HG03103 (cell line): ENCODE measurements around the gene ZSCAN18.

Experiments
- ATAC-seq: cut with Tn5 transposase; IDR thresholded peaks from one replicate; pipeline ENCODE4 v1.9.1; 2021; ENCODE audit warnings: low read depth; ENCODE audit not compliant: unreplicated experiment

The ZSCAN18 gene

DNA sequence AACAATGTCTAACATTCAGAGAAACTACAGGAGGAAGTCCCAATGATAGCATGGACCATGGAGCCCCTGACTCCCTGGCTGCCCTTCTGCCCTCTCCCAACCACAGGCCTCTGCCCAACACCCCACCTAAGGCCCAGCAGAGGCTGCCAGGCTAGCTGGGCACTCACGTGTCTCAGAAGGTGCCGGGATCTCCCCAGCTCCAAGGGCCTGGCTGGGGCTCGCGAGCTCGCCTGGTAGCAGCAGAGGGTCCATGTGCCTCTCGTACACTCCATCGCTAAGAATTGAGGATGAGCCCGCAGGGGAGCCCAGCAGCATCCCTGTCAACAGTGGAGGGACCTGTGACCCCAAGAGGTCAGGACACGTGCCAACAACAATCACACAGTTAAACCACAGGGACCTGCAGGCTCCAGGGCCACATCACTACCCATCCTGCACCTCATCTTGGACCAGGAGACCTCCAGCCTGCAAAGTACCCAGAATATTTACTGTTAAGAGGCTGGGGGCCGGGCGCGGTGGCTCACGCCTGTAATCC is 9.4 kb downstream of the ZSCAN18 start:
- no peak for ATAC-seq

DNA sequence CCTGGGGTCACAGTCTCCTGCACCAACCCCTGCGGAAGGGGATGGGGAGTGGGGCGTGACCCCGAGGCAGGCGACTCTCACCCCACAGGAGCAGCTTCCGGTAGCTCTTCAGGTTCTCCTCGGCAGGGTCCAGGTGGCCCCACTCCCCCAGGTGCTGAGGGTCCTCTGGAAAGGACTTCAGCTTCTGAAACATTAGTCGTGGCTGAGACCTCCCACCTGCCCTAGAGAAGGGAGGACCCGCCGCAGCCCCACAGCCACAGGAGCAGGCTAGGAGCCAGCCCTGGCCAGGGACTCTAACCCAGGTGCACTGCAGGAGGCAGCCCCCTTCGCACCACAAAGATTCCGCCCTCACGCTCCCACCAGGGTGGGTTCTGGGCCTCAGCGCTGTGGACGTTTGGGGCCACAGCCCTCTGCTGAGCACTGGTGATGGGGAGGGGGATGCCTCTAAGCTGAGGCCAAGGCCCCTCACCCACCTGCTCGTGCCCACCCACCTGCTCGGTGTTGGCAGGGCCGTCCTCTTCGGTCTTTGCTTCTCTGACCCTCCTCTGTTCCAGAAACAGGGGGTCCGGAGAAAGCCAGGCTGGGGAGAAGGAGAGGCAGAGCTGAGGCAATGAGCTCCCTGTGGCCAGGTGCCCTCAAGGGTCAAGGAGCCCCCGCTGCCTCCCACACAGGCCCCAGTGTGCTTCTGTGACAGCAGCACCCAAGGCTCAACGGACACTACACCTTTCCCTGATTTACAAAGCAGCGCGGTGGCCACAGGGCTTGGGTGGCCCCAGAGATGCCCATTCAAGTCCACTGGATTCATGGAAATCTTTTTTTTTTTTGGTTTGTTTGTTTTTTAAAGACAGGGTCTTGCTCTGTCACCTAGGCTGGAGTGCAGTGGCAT is 11.0 kb downstream of the ZSCAN18 start:
- ATAC-seq: no peak

DNA sequence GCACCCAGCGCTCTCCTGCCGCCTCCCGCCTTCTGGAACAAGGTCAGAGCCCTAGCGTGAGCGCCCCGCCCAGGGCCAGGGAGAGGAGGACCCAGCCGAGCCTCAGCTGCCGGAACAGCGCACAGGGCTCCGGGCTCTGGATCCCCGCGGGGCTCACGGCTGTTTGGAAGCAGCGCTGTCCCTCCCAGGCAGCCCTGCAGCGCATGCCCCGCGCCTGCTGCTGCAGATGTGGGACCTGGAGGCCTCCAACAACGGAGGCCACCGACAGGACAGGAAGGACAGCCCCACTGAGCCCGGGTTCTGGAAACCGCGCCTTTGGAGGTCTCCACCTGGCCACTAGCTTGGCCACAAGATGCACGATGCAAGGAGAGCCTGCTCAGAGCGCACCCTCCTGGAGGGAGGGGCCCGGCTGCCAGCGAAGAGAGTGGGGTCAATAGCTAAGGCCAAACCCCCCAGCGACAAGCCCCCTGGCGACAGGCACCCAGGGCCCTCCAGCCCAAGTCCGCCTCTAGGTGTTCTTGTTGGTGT is 12.6 kb downstream of the ZSCAN18 start:
- no peak for ATAC-seq

DNA sequence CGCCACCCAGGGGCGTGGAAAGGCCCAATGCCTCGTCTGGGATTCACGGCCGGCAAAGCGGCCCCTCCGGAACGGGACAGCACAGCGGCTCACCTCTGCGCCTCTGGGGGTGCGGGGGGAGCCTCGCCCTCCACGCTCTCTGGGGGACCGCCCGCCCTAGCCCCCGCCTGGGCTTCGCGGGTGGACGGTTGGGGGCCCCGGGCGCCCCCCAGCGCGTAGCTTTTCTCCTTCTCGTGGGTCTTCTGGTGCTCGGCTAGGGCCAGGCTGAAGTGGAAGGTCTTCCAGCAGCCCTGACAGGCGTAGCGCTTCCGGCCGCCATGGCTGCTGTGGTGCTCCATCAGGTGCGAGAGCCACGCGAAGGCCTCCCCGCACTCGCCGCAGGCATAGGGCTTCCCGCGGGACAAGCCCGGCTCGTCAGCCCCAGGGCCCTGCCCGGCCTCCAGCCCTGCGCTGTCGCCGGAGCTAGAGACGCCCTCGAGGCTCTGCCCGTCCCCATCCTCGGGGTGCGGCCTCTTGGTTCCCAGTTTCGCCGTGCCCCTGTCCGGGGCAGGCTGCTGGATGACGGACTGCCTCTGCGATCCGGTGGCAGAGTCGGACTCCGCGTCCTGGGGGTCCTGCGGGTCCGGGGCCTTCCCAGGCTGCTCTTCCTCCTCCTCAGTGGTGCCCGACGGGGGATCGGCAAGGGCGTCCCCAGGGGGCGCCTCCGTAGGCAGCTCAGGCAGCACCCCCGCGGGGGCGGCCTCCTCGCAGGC is 13.3 kb downstream of the ZSCAN18 start:
- ATAC-seq: no peak

DNA sequence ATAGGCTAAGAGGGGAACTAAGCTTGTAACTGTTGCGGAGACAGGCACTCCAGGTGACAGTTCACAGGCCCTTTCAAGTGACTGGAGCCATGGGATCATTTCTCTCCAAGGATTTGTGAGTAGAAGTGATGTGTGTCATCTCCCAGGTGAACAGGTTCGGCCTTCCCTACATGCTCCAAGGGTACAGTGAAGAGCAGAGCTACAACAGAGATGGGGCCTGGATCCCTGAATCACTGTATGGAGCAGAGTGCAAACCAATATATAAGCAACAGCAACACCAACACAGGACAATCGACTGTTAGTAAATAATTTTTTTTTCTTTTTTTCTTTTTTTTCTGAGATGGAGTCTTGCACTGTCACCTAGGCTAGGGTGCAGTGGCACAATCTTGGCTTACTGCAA is 15.0 kb downstream of the ZSCAN18 start:
- no peak for ATAC-seq

DNA sequence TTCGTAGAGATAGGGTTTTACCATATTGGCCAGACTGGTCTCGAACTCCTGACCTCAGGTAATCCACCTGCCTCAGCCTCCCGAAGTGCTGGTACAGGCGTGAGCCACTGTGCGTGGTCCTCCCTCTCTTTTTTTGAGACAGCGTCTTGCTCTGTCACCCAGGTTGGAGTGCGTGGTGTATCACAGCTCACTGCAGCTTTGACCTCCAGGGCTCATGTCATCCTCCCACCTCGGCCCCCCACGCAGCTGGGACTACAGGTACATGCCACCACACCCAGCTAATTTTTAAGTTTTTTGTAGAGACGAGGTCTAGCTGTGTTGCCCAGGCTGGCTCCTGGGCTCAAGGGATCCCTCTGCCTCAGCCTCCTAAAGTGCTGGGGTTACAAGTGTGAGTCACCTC is 18.2 kb downstream of the ZSCAN18 start:
- no peak for ATAC-seq

DNA sequence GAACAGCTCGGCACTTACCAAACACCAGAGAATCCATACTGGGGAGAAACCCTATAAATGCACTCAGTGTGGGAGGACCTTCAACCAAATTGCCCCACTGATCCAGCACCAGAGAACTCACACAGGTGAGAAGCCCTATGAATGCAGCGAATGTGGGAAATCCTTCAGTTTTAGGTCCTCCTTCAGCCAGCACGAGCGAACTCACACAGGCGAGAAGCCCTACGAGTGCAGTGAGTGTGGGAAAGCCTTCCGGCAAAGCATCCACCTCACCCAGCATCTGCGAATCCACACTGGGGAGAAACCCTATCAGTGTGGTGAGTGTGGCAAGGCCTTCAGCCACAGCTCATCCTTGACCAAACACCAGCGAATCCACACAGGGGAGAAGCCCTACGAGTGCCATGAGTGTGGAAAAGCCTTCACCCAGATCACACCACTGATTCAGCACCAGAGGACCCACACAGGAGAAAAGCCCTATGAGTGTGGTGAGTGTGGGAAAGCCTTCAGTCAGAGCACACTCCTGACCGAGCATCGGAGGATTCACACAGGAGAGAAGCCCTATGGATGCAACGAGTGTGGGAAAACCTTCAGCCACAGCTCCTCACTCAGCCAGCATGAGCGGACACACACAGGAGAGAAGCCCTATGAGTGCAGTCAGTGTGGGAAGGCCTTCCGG is 30.7 kb downstream of the ZSCAN18 start:
- ATAC-seq: no peak

DNA sequence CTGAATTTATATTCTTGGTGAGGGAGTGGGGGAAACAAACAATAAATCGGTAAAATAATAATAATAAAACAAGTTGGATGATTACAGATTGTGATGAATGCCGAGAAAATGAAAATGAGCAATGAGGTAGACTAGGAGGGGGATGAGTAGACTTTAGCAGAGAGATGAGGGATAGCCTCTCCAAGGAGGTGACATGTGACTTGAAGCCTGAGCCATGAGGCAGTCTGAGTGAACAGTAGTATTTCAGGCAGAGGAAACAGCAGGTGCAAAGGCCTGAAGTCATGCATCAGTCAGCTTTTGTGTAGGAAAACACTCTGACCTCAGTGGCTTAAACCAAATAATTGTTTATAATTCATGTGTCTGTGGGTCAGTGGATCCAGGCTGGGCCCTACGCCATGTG is 34.3 kb downstream of the ZSCAN18 start:
- no peak for ATAC-seq

DNA sequence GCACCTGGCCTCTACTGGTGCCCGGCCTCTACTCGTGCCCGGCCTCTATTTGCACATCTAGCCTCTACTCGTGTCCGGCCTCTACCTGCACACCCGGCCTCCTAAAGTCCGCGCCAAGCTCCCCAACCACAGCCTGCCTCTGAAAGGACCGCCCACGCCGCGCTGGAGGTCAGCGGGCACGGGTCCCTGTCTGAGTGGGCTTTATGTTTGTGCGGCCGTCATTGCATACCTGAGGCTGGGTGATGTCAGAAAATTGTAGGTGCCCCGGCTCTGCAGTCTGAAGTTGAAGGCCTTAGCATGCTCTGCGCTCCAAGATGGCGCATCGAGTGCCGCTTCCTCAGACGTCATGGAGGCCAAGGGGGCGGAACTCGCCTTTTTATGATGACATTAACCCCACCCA is 37.8 kb downstream of the ZSCAN18 start:
- no peak for ATAC-seq

DNA sequence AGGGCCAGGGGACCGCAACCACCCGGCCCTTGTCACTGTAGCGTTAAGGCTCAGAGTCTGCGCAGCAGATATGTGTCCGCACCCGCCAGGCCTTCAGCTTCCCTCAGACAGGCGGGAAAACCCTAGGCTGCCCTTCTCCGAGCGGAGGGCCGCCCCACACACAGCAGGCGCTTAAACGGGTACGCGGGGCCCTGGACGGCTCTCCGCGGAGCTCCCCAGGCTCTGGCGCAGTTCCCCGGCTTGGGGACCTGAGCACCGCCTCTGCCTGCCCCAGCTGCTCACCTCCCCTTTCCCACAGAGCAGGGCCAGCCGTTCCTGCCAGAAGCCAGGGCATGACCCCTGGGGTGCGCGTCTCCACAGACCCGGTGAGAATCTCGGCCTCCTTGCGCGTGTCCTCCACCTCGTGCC is 38.4 kb downstream of the ZSCAN18 start:
- no peak for ATAC-seq

DNA sequence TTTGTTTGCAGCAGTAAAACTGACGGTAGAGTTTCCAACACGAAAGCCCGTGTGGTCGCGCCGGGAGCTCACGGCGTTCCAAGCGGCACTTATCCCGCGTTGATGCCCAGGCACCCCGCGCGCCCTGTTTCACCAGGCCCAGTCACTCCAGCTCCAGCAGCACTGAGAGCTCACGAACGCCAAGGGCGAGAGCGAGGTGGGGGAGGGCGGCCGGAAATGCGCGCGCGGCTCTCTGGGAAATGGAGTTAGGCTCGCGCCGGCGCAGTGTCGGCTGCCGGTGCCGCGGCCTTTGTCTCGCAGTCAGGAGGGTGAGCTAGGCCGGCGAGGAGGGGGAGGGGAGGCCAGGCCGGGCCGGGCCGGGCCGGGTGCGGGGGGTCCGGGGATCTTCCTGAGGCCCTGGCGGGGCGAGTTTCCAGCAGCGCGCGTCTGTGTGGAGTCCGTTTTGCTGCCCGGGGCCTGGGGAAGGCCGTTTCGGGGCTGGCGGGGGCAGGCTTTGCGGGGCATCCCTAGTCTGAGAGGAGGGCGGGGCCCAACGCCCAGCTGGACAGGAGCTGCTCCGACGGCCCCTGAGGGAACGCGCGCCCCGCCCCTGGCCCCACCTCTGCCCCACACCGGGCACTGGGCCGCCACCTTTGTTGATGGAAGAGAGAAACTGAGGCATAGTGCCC is 38.9 kb downstream of the ZSCAN18 start, which contains the start of gene ZNF135:
Gene ZNF135, plus strand, starts transcription at position 280 of the 668 bp plus-strand sequence. CDS start 721 bp downstream, outside the sequence.
- no peak for ATAC-seq

DNA sequence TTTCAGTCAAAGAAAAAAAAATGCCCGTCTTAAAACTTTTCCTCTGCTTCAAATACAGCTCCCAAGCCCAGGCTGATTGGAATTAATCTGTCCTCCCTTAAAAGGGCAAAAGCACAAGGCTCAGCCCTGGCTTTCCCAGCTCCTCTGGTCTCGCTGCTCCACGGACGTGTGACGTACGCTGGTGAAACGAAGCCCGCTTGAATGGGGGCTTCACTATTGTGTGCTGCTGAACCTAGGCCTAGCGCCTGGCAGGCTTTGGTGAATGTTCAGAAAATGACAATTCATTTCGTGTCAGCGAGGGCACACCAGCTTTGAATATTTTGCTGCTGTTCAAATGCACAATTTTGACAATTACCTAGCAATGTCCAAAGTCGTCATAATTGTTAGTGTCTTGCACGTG is 39.6 kb downstream of the ZSCAN18 start:
- no peak for ATAC-seq

DNA sequence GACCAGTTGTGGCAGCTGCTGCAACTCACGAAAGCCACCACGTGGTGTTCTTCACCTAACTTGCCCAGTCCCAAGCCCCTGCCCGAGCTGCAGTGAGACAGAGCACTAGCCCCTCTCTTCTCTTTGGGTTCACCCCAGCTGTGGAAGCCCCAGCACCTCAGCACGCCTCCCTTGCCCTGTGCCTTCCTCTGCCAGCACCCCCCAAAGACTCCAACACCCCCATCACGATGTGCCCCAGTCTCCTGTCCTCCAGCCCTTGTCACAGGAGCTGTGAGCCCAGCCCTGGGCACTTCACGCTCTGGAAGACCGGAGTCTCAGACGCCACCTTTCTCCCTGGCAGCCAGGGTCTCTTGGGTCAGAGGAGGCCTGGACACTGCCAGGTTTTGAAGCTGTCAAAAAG is 41.2 kb downstream of the ZSCAN18 start:
- no peak for ATAC-seq

DNA sequence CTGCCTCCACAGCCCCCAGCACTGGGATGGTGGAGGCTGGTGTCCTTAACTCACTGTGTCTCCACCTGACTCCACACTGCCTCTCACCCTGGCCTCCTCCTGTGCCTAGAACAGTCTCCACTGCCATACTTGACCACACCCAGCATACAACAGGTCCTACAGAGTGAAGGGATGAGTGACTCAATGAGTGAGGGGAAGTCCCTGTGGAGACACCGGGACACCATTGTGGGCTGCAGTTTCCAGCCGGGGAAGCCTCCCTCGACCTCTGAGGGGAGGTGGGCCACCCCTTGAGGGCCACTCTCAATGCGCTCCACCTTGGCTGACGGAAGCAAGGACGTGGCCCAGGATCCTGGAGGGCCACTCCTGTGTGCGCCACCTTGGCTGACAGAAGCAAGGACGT is 41.8 kb downstream of the ZSCAN18 start:
- ATAC-seq: no peak

DNA sequence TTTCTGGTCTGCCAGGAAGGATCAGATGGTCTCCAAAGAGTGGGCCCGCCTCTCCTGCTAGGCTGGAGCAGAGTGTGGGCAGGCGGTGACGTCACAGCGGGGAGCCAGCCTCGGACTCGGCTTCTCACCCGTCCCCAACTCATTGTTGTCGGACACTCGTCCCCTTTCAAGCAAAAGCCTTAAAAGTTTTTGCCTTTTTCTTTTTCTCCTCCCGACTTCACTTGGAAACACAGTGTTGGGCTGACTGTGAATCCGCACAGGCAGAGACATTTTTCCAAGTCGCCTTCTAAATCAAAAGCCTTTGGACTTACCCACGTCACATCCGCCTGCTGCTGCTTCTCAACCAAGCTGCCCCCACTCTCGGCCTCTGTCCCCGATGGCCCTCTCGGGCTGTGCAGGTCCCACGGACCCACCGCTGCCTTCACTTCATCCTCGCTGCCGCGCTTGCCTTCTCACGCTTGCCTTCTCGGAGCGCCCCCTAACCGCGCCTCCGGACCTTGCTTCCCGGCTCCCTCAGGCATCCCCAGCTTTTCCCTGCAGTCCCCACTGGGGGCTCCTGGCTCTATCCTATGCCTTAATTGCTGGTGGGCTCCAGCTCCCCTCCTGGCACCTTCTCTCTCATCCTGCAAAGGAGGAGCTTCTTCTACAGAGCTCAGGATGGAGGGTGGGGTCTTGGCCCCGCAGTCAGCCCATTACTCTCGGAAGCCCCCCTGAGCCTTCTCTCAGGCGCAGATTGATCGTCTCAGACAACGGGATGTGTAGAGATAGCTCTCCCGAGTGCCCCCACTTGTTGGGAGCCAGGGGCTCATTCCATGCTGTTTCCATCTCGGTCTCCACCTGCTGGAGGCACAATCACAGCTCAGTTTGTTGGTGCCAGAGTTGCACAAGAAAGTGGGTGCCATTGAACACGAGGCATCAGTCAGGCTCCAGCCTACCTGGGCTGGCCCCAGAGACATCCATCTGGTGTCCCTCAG is 42.8 kb downstream of the ZSCAN18 start:
- ATAC-seq: no peak

DNA sequence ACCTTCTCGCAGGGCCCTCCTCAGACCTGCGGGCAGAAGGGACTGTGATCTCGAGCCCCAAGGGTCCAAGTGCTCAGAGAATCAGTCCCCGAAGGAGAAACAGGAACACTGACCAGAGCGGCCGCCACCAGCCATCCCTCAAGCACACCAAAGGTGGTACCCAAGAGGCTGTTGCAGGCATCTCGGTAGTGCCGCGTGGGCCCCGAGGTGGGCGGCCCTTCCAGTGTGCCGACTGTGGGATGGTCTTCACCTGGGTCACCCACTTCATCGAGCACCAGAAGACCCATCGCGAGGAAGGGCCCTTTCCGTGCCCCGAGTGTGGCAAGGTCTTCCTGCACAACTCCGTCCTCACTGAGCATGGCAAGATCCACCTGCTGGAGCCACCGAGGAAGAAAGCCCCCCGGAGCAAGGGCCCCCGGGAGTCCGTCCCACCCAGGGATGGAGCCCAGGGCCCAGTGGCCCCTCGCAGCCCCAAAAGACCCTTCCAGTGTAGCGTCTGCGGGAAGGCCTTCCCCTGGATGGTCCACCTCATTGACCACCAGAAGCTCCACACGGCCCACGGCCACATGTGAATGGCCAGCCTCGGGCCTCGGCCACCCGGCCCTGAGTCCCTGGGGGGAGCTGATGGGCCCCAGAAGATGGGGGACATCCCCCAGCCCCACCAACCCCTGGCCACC is 44.4 kb downstream of the ZSCAN18 start:
- ATAC-seq: no peak

DNA sequence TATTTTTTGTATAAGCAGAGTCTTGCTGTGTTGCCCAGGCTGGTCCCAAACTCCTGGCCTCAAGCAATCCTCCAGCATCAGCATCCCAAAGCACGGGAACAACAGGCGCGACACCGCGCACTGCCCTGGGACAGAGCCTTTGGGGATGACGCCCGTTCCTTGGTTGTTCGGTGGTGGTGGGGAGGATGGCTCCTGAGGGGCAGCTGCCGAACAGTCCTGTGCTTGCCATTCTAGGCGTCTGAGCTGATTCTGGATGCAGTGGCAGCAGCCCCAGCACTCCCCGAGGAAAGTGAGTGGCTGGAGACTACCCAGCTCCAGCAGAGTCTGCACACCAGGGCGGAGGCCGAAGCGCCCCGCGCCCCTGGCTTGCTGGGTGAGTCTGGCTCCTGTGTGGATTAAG is 45.8 kb downstream of the ZSCAN18 start:
- ATAC-seq: no peak

DNA sequence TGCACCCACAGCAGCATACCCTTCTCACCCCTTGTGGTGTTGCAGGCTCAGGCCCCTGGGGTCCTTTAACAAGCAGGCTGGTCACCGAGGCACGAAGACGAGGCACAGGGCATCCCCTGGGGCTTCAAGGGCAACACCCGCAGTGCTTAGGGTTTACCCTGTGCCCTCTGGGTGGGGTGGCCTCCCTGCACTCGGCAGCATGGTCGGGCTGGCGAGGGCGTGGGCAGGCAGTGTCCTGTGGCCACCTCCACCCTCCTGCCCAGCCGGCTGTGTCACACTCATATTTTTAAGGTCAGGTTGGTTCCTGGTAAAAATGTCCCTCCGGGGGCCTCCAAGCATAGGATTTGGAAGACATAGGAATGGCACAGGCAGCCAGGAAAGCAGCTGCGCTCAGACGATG is 50.4 kb downstream of the ZSCAN18 start:
- ATAC-seq: no peak

DNA sequence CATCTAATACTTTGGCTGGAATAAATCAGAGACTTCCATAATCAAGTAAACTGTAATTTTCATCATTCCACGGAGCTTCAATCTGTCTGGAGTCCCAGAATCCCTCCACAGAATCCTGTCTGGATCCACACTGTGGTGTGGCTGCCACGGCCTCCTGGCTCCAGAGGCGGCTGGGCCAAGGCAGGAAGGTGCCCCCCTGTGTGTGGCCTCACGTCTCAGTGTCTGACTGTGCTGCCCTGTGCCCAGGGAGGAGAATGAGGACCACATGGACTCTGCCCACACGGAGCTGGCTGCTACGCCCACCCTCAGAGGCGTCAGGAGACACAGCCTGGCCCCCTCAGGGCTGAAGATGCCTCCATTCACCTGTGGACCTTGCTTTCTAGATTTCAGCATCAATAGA is 51.2 kb downstream of the ZSCAN18 start:
- no peak for ATAC-seq
